ENCODE results near the gene MTHFSD. TPM values are rescaled to one million over a fixed set of nuclear protein-coding genes. Genes with fewer than 3 reads are reported as not detected.

The MTHFSD gene
- total and polyA plus RNA-seq, 12 donors = 7.6 to 22.2 (median 17.6) TPM

- Histone ChIP-seq H3K9me3 (replicated peaks in 1 of 3) (no peaks in the 10 kb centered on the region), H3K4me3 (no peak overlapping the region), H3K27me3 (peaks cover 98% of the 10 kb centered on the region), H3K4me1 (replicated peaks in 1 of 2) (no peaks in the 10 kb centered on the region), H3K36me3 (replicated peaks in 1 of 2) (no peaks in the 10 kb centered on the region), H3K27ac (no peak overlapping the region)
- intact Hi-C loops (cut with DNase I) = no loop called here
- 12 to 22% (median 13%) methylated on average over 19 of the region's 19 CpGs for WGBS, 4 donors
- DNase-seq = no peak
- no peak for TF ChIP-seq POLR2A (IDR thresholded peaks at IDR 0.05)
- TF ChIP-seq, protein P1, sequence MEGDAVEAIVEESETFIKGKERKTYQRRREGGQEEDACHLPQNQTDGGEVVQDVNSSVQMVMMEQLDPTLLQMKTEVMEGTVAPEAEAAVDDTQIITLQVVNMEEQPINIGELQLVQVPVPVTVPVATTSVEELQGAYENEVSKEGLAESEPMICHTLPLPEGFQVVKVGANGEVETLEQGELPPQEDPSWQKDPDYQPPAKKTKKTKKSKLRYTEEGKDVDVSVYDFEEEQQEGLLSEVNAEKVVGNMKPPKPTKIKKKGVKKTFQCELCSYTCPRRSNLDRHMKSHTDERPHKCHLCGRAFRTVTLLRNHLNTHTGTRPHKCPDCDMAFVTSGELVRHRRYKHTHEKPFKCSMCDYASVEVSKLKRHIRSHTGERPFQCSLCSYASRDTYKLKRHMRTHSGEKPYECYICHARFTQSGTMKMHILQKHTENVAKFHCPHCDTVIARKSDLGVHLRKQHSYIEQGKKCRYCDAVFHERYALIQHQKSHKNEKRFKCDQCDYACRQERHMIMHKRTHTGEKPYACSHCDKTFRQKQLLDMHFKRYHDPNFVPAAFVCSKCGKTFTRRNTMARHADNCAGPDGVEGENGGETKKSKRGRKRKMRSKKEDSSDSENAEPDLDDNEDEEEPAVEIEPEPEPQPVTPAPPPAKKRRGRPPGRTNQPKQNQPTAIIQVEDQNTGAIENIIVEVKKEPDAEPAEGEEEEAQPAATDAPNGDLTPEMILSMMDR (IDR thresholded peaks at IDR 0.05) = no peak
Observed at GRCh38 chr16:86501989-86502855, 52.8 kb downstream of the MTHFSD start.

- DNase-seq = no peak
- Histone ChIP-seq H3K4me1 (replicated peaks in 1 of 2) (no peaks in the 10 kb centered on the region), H3K27ac (no peak overlapping the region)
Observed at GRCh38 chr16:86500708-86501510, 54.1 kb downstream of the MTHFSD start.

DNA sequence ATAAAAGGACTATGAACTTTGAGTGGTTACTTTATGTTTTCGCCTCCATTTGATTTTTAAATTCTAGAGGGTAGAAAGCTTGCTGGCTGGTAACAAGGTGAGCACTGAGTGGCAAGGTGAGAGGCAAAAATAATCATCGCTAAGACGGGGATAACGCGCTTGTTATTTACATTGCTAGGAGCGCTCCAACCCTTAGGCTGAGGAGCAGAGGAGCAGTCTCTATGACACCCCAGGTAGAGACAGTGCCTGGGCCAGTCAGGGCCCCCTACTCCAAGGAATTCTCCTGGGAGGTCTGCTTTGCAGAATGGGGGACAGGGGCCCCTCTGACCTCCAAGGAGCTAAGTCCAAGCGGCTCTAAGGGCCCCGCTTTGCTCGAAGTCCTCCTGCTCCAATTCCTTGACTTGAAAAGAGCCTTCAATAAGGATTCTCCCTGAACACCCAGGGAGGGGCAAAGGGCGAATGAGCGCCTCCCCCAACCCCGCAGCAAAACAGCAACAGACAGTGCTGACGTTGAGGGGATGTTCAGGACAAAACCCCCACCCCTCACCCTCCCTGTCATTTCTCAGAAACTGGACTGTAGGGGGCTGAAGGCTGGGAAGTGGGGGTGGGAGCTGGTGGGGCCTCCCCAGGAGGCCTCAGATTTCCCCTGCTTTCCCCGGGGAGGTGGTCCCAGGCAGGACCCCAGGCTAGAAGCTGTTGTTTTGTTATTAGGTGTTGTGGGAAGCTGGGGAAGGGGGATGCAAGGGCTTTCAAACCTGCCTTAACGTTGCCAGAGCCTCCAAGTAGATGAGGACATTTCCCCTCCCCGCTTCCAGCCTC is 54.9 kb downstream of the MTHFSD start:
- H3K27me3 ChIP-seq = peaks cover 93% of the 10 kb centered on the region
- intact Hi-C loops (cut with DNase I) = no loop called here
- DNase-seq = no peak
- H3K4me3 ChIP-seq = no peak overlapping the region
- no peak overlapping the region for H3K27ac ChIP-seq
- no peaks in the 10 kb centered on the region for H3K36me3 ChIP-seq (replicated peaks in 1 of 2)
- TF ChIP-seq POLR2A (IDR thresholded peaks at IDR 0.05) = no peak
- TF ChIP-seq, protein P1 (IDR thresholded peaks at IDR 0.05) = no peak
- 5 to 17% (median 13%) methylated on average over 8 to 16 of the region's 16 CpGs for WGBS, 4 donors
- no peaks in the 10 kb centered on the region for H3K4me1 ChIP-seq (replicated peaks in 1 of 2)
- H3K9me3 ChIP-seq (replicated peaks in 1 of 3) = no peaks in the 10 kb centered on the region

More at GRCh38 chr16:86500708-86501510, 54.1 kb downstream of the MTHFSD start:
- H3K36me3 ChIP-seq (replicated peaks in 1 of 2) = no peaks in the 10 kb centered on the region
- 4 to 19% (median 8%) methylated on average over 10 to 13 of the region's 13 CpGs for WGBS, 4 donors
- H3K27me3 ChIP-seq = peaks cover 93% of the 10 kb centered on the region
- no peak overlapping the region for H3K4me3 ChIP-seq
- H3K9me3 ChIP-seq (replicated peaks in 1 of 3) = no peaks in the 10 kb centered on the region
- intact Hi-C loops (cut with DNase I) = no loop called here
- TF ChIP-seq POLR2A (IDR thresholded peaks at IDR 0.05) = no peak
- TF ChIP-seq, protein P1 (IDR thresholded peaks at IDR 0.05) = no peak

GRCh38 chr16:86499440-86499786 is 55.6 kb downstream of the MTHFSD start:
- intact Hi-C loops (cut with DNase I) = no loop called here
- Histone ChIP-seq H3K27me3 (peaks cover 93% of the 10 kb centered on the region), H3K4me3 (no peak overlapping the region), H3K27ac (no peak overlapping the region), H3K9me3 (replicated peaks in 1 of 3) (no peaks in the 10 kb centered on the region), H3K36me3 (replicated peaks in 1 of 2) (no peaks in the 10 kb centered on the region), H3K4me1 (replicated peaks in 1 of 2) (no peaks in the 10 kb centered on the region)
- WGBS, 4 donors = 15 to 28% (median 19%) methylated on average over 4 of the region's 4 CpGs
- no peak for DNase-seq
- TF ChIP-seq, protein P1 (IDR thresholded peaks at IDR 0.05) = no peak
- no peak for TF ChIP-seq POLR2A (IDR thresholded peaks at IDR 0.05)
